Loucy (cell line): Measurements from ENCODE around the gene TTC8.

ENCODE experiments used
- H2AFZ ChIP-seq: fragments of 200-600 bp; sonication (generic); 2 replicates; pipeline ENCODE4 v1.6.0; 2016; ENCODE audit warnings: antibody characterized with exemption, mild to moderate bottlenecking, low read length, moderate library complexity
- H3F3A ChIP-seq: fragments of 200-600 bp; 2 replicates; pipeline ENCODE4 v1.6.0; 2016; ENCODE audit warnings: antibody characterized with exemption, low read depth, mild to moderate bottlenecking
- H3K27me3 ChIP-seq: fragments of 200-600 bp; sonication (generic); 2 replicates; pipeline ENCODE4 v1.6.1; 2014; ENCODE audit warnings: low read length, mild to moderate bottlenecking; ENCODE audit not compliant: insufficient read depth, poor library complexity, severe bottlenecking
- H3K36me3 ChIP-seq: fragments of 200-600 bp; sonication (generic); 2 replicates; pipeline ENCODE4 v1.6.1; 2016; ENCODE audit warnings: low read length; ENCODE audit not compliant: insufficient read depth
- H3K4me1 ChIP-seq: fragments of 200-600 bp; sonication (generic); 2 replicates; pipeline ENCODE4 v1.5.1; 2014; ENCODE audit warnings: low read length, mild to moderate bottlenecking; ENCODE audit not compliant: insufficient read depth, poor library complexity, severe bottlenecking
- H3K4me2 ChIP-seq: fragments of 200-600 bp; sonication (generic); 2 replicates; pipeline ENCODE4 v1.6.0; 2014; ENCODE audit warnings: antibody characterized with exemption, low read length, low read depth, mild to moderate bottlenecking; ENCODE audit not compliant: poor library complexity, severe bottlenecking
- H3K4me3 ChIP-seq: fragments of 200-600 bp; sonication (generic); 2 replicates; pipeline ENCODE4 v1.5.1; 2014; ENCODE audit warnings: low read length, mild to moderate bottlenecking, mixed read lengths; ENCODE audit not compliant: poor library complexity, severe bottlenecking
- H3K79me2 ChIP-seq: fragments of 200-600 bp; sonication (generic); 2 replicates; pipeline ENCODE4 v1.6.1; 2014; ENCODE audit warnings: low read length; ENCODE audit not compliant: insufficient read depth
- H3K9ac ChIP-seq: fragments of 200-600 bp; sonication (generic); 2 replicates; pipeline ENCODE4 v1.6.0; 2014; ENCODE audit warnings: mild to moderate bottlenecking, low read depth, low read length, moderate library complexity; ENCODE audit not compliant: poor library complexity, severe bottlenecking
- H3K9me2 ChIP-seq: fragments of 200-600 bp; sonication (generic); replicated peaks from 2 replicates; pipeline ENCODE4 v1.6.1; 2016; ENCODE audit warnings: low read depth, low read length, mixed read lengths
- H3K9me3 ChIP-seq: fragments of 200-600 bp; sonication (generic); 2 replicates; pipeline ENCODE4 v1.6.1; 2014; ENCODE audit warnings: mild to moderate bottlenecking, antibody characterized with exemption, low read length, low read depth; ENCODE audit not compliant: insufficient read depth
- H4K20me1 ChIP-seq: fragments of 200-600 bp; sonication (generic); 2 replicates; pipeline ENCODE4 v1.6.0; 2014; ENCODE audit warnings: antibody characterized with exemption, low read length, mild to moderate bottlenecking; ENCODE audit not compliant: insufficient read depth, poor library complexity, severe bottlenecking
- EZH2phosphoT487 ChIP-seq: fragments of 200-600 bp; IDR thresholded peaks from 2 replicates; pipeline ENCODE4 v1.6.1; 2018; ENCODE audit warnings: antibody characterized with exemption, mild to moderate bottlenecking, moderate library complexity, borderline replicate concordance
- TF ChIP-seq, protein P1 (sequence below): fragments of 200-600 bp; sonication (generic); conservative IDR thresholded peaks from 2 replicates; pipeline ENCODE4 v1.5.1; 2014; ENCODE audit warnings: mild to moderate bottlenecking, antibody characterized with exemption, low read length

The TTC8 gene

DNA sequence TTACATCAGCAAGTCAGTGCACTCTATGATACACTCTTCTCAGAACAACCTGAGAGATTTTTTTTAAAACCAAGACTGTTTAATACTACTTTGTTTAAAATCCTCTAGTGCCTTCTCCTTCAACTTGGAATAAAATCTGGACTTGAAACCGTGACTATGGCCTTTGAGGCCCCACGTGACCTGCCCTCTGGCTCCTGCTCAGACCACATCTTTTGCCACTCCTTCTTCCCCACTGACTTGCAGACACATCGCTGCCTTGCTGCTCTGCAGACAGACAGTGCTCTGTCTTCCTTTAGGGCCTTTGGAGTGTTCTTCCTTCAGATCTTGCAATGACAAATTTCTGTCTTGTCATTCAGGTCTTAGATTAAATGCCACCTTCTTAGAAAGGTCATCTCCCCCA is 48.5 kb downstream of the TTC8 start:
- Histone ChIP-seq H3K4me2 (no peak overlapping the region), H3K4me1 (no peaks in the 10 kb centered on the region), H3F3A (no peaks in the 10 kb centered on the region), H3K27me3 (no peaks in the 10 kb centered on the region), H3K36me3 (no peaks in the 10 kb centered on the region), H3K79me2 (no peaks in the 10 kb centered on the region), H3K9ac (no peak overlapping the region), H3K9me2 (no peaks in the 10 kb centered on the region), H3K9me3 (no peaks in the 10 kb centered on the region), H3K4me3 (no peak overlapping the region), H4K20me1 (no peaks in the 10 kb centered on the region), H2AFZ (no peak overlapping the region)
- no peak for TF ChIP-seq EZH2phosphoT487

DNA sequence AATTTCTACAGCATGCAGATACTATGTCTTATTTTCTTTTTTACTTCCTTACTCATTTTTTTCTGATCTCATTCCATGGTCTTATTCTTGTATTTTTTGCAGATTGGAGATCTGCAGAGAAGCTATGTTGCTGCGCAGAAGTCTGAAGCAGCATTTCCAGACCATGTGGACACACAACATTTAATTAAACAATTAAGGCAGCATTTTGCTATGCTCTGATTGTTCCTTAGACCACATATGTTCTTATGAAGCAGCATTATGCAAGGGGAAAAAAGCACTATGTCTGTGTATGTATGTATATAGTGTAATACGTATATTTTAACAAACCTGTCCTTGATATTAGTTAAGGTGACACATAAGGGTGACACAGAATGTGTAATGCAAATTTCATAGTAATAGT is 52.7 kb downstream of the TTC8 start:
- Histone ChIP-seq H3K27me3 (no peaks in the 10 kb centered on the region), H3F3A (no peaks in the 10 kb centered on the region), H3K36me3 (no peaks in the 10 kb centered on the region), H3K4me3 (no peak overlapping the region), H3K4me1 (no peaks in the 10 kb centered on the region), H3K79me2 (no peaks in the 10 kb centered on the region), H3K4me2 (no peak overlapping the region), H2AFZ (no peak overlapping the region), H3K9ac (no peak overlapping the region), H4K20me1 (no peaks in the 10 kb centered on the region), H3K9me2 (no peaks in the 10 kb centered on the region), H3K9me3 (no peaks in the 10 kb centered on the region)
- TF ChIP-seq EZH2phosphoT487: no peak
- TF ChIP-seq, protein P1, sequence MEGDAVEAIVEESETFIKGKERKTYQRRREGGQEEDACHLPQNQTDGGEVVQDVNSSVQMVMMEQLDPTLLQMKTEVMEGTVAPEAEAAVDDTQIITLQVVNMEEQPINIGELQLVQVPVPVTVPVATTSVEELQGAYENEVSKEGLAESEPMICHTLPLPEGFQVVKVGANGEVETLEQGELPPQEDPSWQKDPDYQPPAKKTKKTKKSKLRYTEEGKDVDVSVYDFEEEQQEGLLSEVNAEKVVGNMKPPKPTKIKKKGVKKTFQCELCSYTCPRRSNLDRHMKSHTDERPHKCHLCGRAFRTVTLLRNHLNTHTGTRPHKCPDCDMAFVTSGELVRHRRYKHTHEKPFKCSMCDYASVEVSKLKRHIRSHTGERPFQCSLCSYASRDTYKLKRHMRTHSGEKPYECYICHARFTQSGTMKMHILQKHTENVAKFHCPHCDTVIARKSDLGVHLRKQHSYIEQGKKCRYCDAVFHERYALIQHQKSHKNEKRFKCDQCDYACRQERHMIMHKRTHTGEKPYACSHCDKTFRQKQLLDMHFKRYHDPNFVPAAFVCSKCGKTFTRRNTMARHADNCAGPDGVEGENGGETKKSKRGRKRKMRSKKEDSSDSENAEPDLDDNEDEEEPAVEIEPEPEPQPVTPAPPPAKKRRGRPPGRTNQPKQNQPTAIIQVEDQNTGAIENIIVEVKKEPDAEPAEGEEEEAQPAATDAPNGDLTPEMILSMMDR: no peak

DNA sequence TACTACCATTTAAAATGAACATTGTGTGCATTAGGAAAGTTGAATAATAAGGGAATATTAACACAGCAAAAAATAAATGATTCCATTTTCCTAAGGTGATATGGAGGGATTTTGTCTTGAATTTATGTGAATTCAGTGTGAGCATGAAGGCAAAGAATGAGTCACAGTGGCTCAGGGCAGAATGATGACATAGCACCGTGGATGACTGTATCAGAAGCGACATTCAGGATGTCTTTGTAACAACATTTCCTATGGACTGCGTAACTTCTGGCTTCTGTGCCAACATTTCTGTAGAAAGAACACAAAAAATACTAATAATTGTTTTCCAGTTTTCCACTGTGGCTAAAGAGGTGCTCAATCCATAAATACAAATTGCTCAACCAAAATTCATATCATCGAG is 54.6 kb downstream of the TTC8 start:
- H2AFZ ChIP-seq: no peak overlapping the region
- no peaks in the 10 kb centered on the region for H3K9me2 ChIP-seq
- H3K4me1 ChIP-seq: no peaks in the 10 kb centered on the region
- no peaks in the 10 kb centered on the region for H3K36me3 ChIP-seq
- no peaks in the 10 kb centered on the region for H3K9me3 ChIP-seq
- no peak for TF ChIP-seq EZH2phosphoT487
- TF ChIP-seq, protein P1: no peak
- H3K27me3 ChIP-seq: no peaks in the 10 kb centered on the region
- no peak overlapping the region for H3K4me2 ChIP-seq
- H3K9ac ChIP-seq: no peak overlapping the region
- H3K79me2 ChIP-seq: no peaks in the 10 kb centered on the region
- H3F3A ChIP-seq: no peaks in the 10 kb centered on the region
- H3K4me3 ChIP-seq: no peak overlapping the region
- H4K20me1 ChIP-seq: no peaks in the 10 kb centered on the region

DNA sequence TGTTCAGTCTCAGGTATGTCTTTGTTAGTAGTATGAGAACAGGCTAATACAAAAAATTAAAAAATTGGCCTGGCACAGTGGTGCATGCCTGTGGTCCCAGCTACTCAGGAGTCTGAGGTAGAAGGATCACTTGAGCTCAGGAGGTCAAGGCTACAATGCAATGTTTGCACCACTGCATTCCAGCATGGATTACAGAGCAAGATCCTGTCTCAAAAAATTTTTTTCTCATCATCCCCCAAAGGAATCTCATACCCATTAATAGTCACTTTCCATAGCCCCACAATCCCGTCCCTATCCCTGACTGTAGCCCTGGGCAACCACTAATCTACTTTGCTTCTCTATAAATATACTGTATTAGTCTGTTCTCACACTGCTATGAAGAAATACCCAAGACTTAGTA is 57.8 kb downstream of the TTC8 start:
- H2AFZ ChIP-seq: no peak overlapping the region
- H3K9ac ChIP-seq: no peak overlapping the region
- no peak overlapping the region for H3K4me2 ChIP-seq
- H3K27me3 ChIP-seq: no peaks in the 10 kb centered on the region
- no peak overlapping the region for H3K4me3 ChIP-seq
- no peaks in the 10 kb centered on the region for H4K20me1 ChIP-seq
- no peaks in the 10 kb centered on the region for H3K36me3 ChIP-seq
- H3F3A ChIP-seq: no peaks in the 10 kb centered on the region
- no peaks in the 10 kb centered on the region for H3K9me3 ChIP-seq
- TF ChIP-seq EZH2phosphoT487: no peak
- TF ChIP-seq, protein P1: no peak
- no peaks in the 10 kb centered on the region for H3K79me2 ChIP-seq
- no peaks in the 10 kb centered on the region for H3K4me1 ChIP-seq
- H3K9me2 ChIP-seq: no peaks in the 10 kb centered on the region
